H9 (cell line): ENCODE results near the gene SMARCC1. TPM values are rescaled to one million over a fixed set of nuclear protein-coding genes. Genes with fewer than 3 reads are reported as not detected.

Source experiments
- DNase-seq: peaks from one replicate; pipeline ENCODE4 v3.0.0-alpha.2; 2017
- H2AFZ ChIP-seq: one replicate; pipeline ENCODE4 v1.6.1; 2013; ENCODE audit warnings: mild to moderate bottlenecking, low read length, control low read depth, moderate library complexity
- H2AK5ac ChIP-seq: 2 replicates; pipeline ENCODE4 v1.6.1; 2013; ENCODE audit warnings: low read length, control low read depth, mixed read lengths; ENCODE audit not compliant: insufficient read length
- H2BK120ac ChIP-seq: one replicate; pipeline ENCODE4 v1.6.1; 2013; ENCODE audit warnings: low read depth, mild to moderate bottlenecking, low read length, control low read depth, inconsistent platforms; ENCODE audit not compliant: poor library complexity, severe bottlenecking
- H2BK12ac ChIP-seq: 2 replicates; pipeline ENCODE4 v1.6.1; 2013; ENCODE audit warnings: low read length, control low read depth, mixed read lengths, low read depth; ENCODE audit not compliant: insufficient read length
- H2BK15ac ChIP-seq: 2 replicates; pipeline ENCODE4 v1.6.1; 2013; ENCODE audit warnings: low read depth, low read length, control low read depth
- H2BK20ac ChIP-seq: one replicate; pipeline ENCODE4 v1.6.1; 2013; ENCODE audit warnings: low read depth, mild to moderate bottlenecking, low read length, control low read depth, inconsistent platforms; ENCODE audit not compliant: poor library complexity, severe bottlenecking
- H2BK5ac ChIP-seq: 2 replicates; pipeline ENCODE4 v1.6.1; 2013; ENCODE audit warnings: low read length, control low read depth, mixed read lengths; ENCODE audit not compliant: insufficient read length
- H3K14ac ChIP-seq: 2 replicates; pipeline ENCODE4 v1.6.1; 2013; ENCODE audit warnings: low read length, control low read depth; ENCODE audit not compliant: insufficient read depth
- H3K18ac ChIP-seq: 2 replicates; pipeline ENCODE4 v1.6.1; 2013; ENCODE audit warnings: low read depth, mild to moderate bottlenecking, mixed read lengths, low read length, control low read depth; ENCODE audit not compliant: insufficient read length
- H3K23ac ChIP-seq: 2 replicates; pipeline ENCODE4 v1.6.1; 2013; ENCODE audit warnings: low read length, control low read depth, mixed read lengths, low read depth; ENCODE audit not compliant: insufficient read length
- H3K23me2 ChIP-seq: 2 replicates; pipeline ENCODE4 v1.6.1; 2013; ENCODE audit warnings: low read depth, mild to moderate bottlenecking, mixed read lengths, low read length, control low read depth; ENCODE audit not compliant: insufficient read length, poor library complexity, severe bottlenecking
- H3K27ac ChIP-seq: 2 replicates; pipeline ENCODE4 v1.5.1; 2013; ENCODE audit warnings: low read length, control low read depth, mixed read lengths, low read depth; ENCODE audit not compliant: insufficient read length
- H3K27me3 ChIP-seq: 2 replicates; pipeline ENCODE4 v1.6.1; 2013; ENCODE audit warnings: low read length, control low read depth, inconsistent platforms; ENCODE audit not compliant: insufficient read depth
- H3K4ac ChIP-seq: 2 replicates; pipeline ENCODE4 v1.6.1; 2013; ENCODE audit warnings: low read depth, mild to moderate bottlenecking, control low read depth, inconsistent platforms, low read length, moderate library complexity
- H3K4me1 ChIP-seq: 2 replicates; pipeline ENCODE4 v1.6.1; 2013; ENCODE audit warnings: low read length, control low read depth, inconsistent platforms; ENCODE audit not compliant: insufficient read depth
- H3K4me2 ChIP-seq: 2 replicates; pipeline ENCODE4 v1.6.1; 2013; ENCODE audit warnings: low read length, control low read depth, mixed read lengths; ENCODE audit not compliant: insufficient read length, insufficient read depth
- H3K56ac ChIP-seq: 2 replicates; pipeline ENCODE4 v1.6.1; 2013; ENCODE audit warnings: low read depth, mild to moderate bottlenecking, mixed read lengths, low read length, control low read depth; ENCODE audit not compliant: insufficient read length
- H3K79me1 ChIP-seq: 2 replicates; pipeline ENCODE4 v1.6.1; 2013; ENCODE audit warnings: low read depth, mild to moderate bottlenecking, moderate library complexity, low read length, control low read depth, inconsistent platforms; ENCODE audit not compliant: insufficient read depth, poor library complexity, severe bottlenecking
- H3K79me2 ChIP-seq: 2 replicates; pipeline ENCODE4 v1.6.1; 2013; ENCODE audit warnings: low read length, control low read depth, inconsistent platforms; ENCODE audit not compliant: insufficient read depth
- H3K9ac ChIP-seq: 2 replicates; pipeline ENCODE4 v1.6.1; 2013; ENCODE audit warnings: low read length, control low read depth, mixed read lengths; ENCODE audit not compliant: insufficient read length; ENCODE audit errors: extremely low read depth
- H3K9me3 ChIP-seq: one replicate; pipeline ENCODE4 v1.6.1; 2013; ENCODE audit warnings: low read depth, low read length, inconsistent platforms; ENCODE audit not compliant: control insufficient read depth
- H3T11ph ChIP-seq: one replicate; pipeline ENCODE4 v1.6.1; 2013; ENCODE audit warnings: mild to moderate bottlenecking, low read length, control low read depth, inconsistent platforms
- H4K20me1 ChIP-seq: one replicate; pipeline ENCODE4 v1.6.1; 2013; ENCODE audit not compliant: control insufficient read depth, insufficient read length, insufficient read depth
- H4K5ac ChIP-seq: 2 replicates; pipeline ENCODE4 v1.6.1; 2013; ENCODE audit warnings: low read depth, mild to moderate bottlenecking, mixed read lengths, low read length, control low read depth; ENCODE audit not compliant: insufficient read length
- H4K8ac ChIP-seq: replicated peaks from 2 replicates; pipeline ENCODE4 v1.6.1; 2013; ENCODE audit warnings: low read length, control low read depth, mixed read lengths, low read depth; ENCODE audit not compliant: insufficient read length
- H4K91ac ChIP-seq: 2 replicates; pipeline ENCODE4 v1.6.1; 2013; ENCODE audit warnings: low read depth, mild to moderate bottlenecking, moderate library complexity, mixed read lengths, low read length, control low read depth; ENCODE audit not compliant: insufficient read length
- H3K27ac Mint-ChIP-seq, 3 experiments: 2 replicates in 2 of 3; 3 replicates in 1 of 3; pipeline ENCODE4 v1.8.0; 2020 to 2021; ENCODE audit warnings: mixed read lengths in 3 of 3, mild to moderate bottlenecking in 1 of 3, moderate library complexity in 1 of 3
- H3K27me3 Mint-ChIP-seq: 2 replicates; pipeline ENCODE4 v1.8.0; 2021; ENCODE audit warnings: low read depth, mild to moderate bottlenecking, moderate library complexity, mixed read lengths
- H3K36me3 Mint-ChIP-seq, 3 experiments: 2 replicates in 2 of 3; 3 replicates in 1 of 3; pipeline ENCODE4 v1.8.0; 2020 to 2021; ENCODE audit warnings: low read depth in 3 of 3, mixed read lengths in 3 of 3; ENCODE audit not compliant: insufficient read depth in 1 of 3
- H3K4me1 Mint-ChIP-seq, 2 experiments: 2 replicates each; pipeline ENCODE4 v1.8.0; 2020; ENCODE audit warnings: mixed read lengths in 2 of 2
- H3K4me3 Mint-ChIP-seq, 2 experiments: 2 replicates in 1 of 2; 3 replicates in 1 of 2; pipeline ENCODE4 v1.8.0; 2020 to 2021; ENCODE audit warnings: mild to moderate bottlenecking in 2 of 2, mixed read lengths in 2 of 2, moderate library complexity in 1 of 2
- H3K9me3 Mint-ChIP-seq, 2 experiments: 2 replicates in 1 of 2; 3 replicates in 1 of 2; pipeline ENCODE4 v1.8.0; 2020; ENCODE audit warnings: mild to moderate bottlenecking in 2 of 2, mixed read lengths in 2 of 2, moderate library complexity in 1 of 2
- CTCF ChIP-seq: fragments of 200-600 bp; sonication (generic); conservative IDR thresholded peaks from 3 replicates; pipeline ENCODE4 v1.8.0; 2021; ENCODE audit warnings: antibody characterized with exemption, mild to moderate bottlenecking
- WGBS: extraction: QIAGEN DNeasy Blood & Tissue Kit; methylation state at CpG from one replicate; pipeline ENCODE4 v1.1.7; 2013; ENCODE audit warnings: missing lambda C conversion rate, low lambda C conversion rate, mixed read lengths; ENCODE audit not compliant: insufficient read length; ENCODE audit errors: extremely low coverage; 5-methylcytosine and 5-hydroxymethylcytosine counted together
- total RNA-seq: library from RNA; stranded (reverse); gene quantifications from 2 replicates; pipeline ENCODE4 v1.2.1, GENCODE V29; 2021

SMARCC1 gene
- total RNA-seq, 1 experiment from 2014 or later = 274 TPM

- no peak overlapping the region for H4K8ac ChIP-seq
- no peaks in the 10 kb centered on the region for H3K79me2 ChIP-seq
- H3K23ac ChIP-seq = no peak overlapping the region
- no peaks in the 10 kb centered on the region for H4K20me1 ChIP-seq
- no peaks in the 10 kb centered on the region for H3K23me2 ChIP-seq
- Mint-ChIP-seq H3K4me1 (peaks cover 10 to 14% of the 10 kb centered on the region in 2 experiments), H3K9me3 (no peaks in the 10 kb centered on the region; a peak in 1 of 5 replicates), H3K27me3 (peaks cover 6% of the 10 kb centered on the region), H3K4me3 (no peak overlapping the region), H3K27ac (peak overlapping the region in 1 of 3 experiments; percentile 54; a peak in 3 of 7 replicates), H3K36me3 (peaks cover 50 to 70% (median 60%) of the 10 kb centered on the region in 3 experiments; a peak in 6 of 7 replicates)
- WGBS = no CpG with 5 or more reads among the region's 6 CpGs
- no peak overlapping the region for H3T11ph ChIP-seq
- no peaks in the 10 kb centered on the region for H3K27me3 ChIP-seq
- H3K9ac ChIP-seq = no peak overlapping the region
- TF ChIP-seq CTCF = no peak
- no peak overlapping the region for H2BK5ac ChIP-seq
- H2BK12ac ChIP-seq = no peak overlapping the region
- no peak overlapping the region for H2BK20ac ChIP-seq
- H3K4ac ChIP-seq = no peak overlapping the region
- no peak overlapping the region for H3K27ac ChIP-seq
- no peaks in the 10 kb centered on the region for H3K4me1 ChIP-seq
- H3K4me2 ChIP-seq = no peak overlapping the region
- H2AK5ac ChIP-seq = no peak overlapping the region
- no peak overlapping the region for H4K5ac ChIP-seq
- H3K56ac ChIP-seq = no peak overlapping the region
- H2AFZ ChIP-seq = no peak overlapping the region
- H2BK120ac ChIP-seq = no peak overlapping the region
- no peak overlapping the region for H4K91ac ChIP-seq
- no peak overlapping the region for H3K14ac ChIP-seq
- H3K79me1 ChIP-seq = no peaks in the 10 kb centered on the region
- H3K9me3 ChIP-seq = no peaks in the 10 kb centered on the region
- H2BK15ac ChIP-seq = no peak overlapping the region
- H3K18ac ChIP-seq = no peak overlapping the region
- no peak for DNase-seq
Measured at GRCh38 chr3:47586746-47587145, 194.9 kb downstream of the SMARCC1 start.
